H9 (cell line): Measurements from ENCODE around the gene CCNQ. TPM values are rescaled to one million over a fixed set of nuclear protein-coding genes. Genes with fewer than 3 reads are reported as not detected.

Source experiments
- DNase-seq: peaks from one replicate; pipeline ENCODE4 v3.0.0-alpha.2; 2017
- H2AFZ ChIP-seq: one replicate; pipeline ENCODE4 v1.6.1; 2013; ENCODE audit warnings: mild to moderate bottlenecking, low read length, control low read depth, moderate library complexity
- H2AK5ac ChIP-seq: 2 replicates; pipeline ENCODE4 v1.6.1; 2013; ENCODE audit warnings: low read length, control low read depth, mixed read lengths; ENCODE audit not compliant: insufficient read length
- H2BK120ac ChIP-seq: one replicate; pipeline ENCODE4 v1.6.1; 2013; ENCODE audit warnings: low read depth, mild to moderate bottlenecking, low read length, control low read depth, inconsistent platforms; ENCODE audit not compliant: poor library complexity, severe bottlenecking
- H2BK12ac ChIP-seq: 2 replicates; pipeline ENCODE4 v1.6.1; 2013; ENCODE audit warnings: low read length, control low read depth, mixed read lengths, low read depth; ENCODE audit not compliant: insufficient read length
- H2BK15ac ChIP-seq: 2 replicates; pipeline ENCODE4 v1.6.1; 2013; ENCODE audit warnings: low read depth, low read length, control low read depth
- H2BK20ac ChIP-seq: one replicate; pipeline ENCODE4 v1.6.1; 2013; ENCODE audit warnings: low read depth, mild to moderate bottlenecking, low read length, control low read depth, inconsistent platforms; ENCODE audit not compliant: poor library complexity, severe bottlenecking
- H2BK5ac ChIP-seq: 2 replicates; pipeline ENCODE4 v1.6.1; 2013; ENCODE audit warnings: low read length, control low read depth, mixed read lengths; ENCODE audit not compliant: insufficient read length
- H3K14ac ChIP-seq: 2 replicates; pipeline ENCODE4 v1.6.1; 2013; ENCODE audit warnings: low read length, control low read depth; ENCODE audit not compliant: insufficient read depth
- H3K18ac ChIP-seq: 2 replicates; pipeline ENCODE4 v1.6.1; 2013; ENCODE audit warnings: low read depth, mild to moderate bottlenecking, mixed read lengths, low read length, control low read depth; ENCODE audit not compliant: insufficient read length
- H3K23ac ChIP-seq: 2 replicates; pipeline ENCODE4 v1.6.1; 2013; ENCODE audit warnings: low read length, control low read depth, mixed read lengths, low read depth; ENCODE audit not compliant: insufficient read length
- H3K23me2 ChIP-seq: 2 replicates; pipeline ENCODE4 v1.6.1; 2013; ENCODE audit warnings: low read depth, mild to moderate bottlenecking, mixed read lengths, low read length, control low read depth; ENCODE audit not compliant: insufficient read length, poor library complexity, severe bottlenecking
- H3K27ac ChIP-seq: 2 replicates; pipeline ENCODE4 v1.5.1; 2013; ENCODE audit warnings: low read length, control low read depth, mixed read lengths, low read depth; ENCODE audit not compliant: insufficient read length
- H3K27me3 ChIP-seq: 2 replicates; pipeline ENCODE4 v1.6.1; 2013; ENCODE audit warnings: low read length, control low read depth, inconsistent platforms; ENCODE audit not compliant: insufficient read depth
- H3K4ac ChIP-seq: 2 replicates; pipeline ENCODE4 v1.6.1; 2013; ENCODE audit warnings: low read depth, mild to moderate bottlenecking, control low read depth, inconsistent platforms, low read length, moderate library complexity
- H3K4me1 ChIP-seq: 2 replicates; pipeline ENCODE4 v1.6.1; 2013; ENCODE audit warnings: low read length, control low read depth, inconsistent platforms; ENCODE audit not compliant: insufficient read depth
- H3K4me2 ChIP-seq: 2 replicates; pipeline ENCODE4 v1.6.1; 2013; ENCODE audit warnings: low read length, control low read depth, mixed read lengths; ENCODE audit not compliant: insufficient read length, insufficient read depth
- H3K56ac ChIP-seq: 2 replicates; pipeline ENCODE4 v1.6.1; 2013; ENCODE audit warnings: low read depth, mild to moderate bottlenecking, mixed read lengths, low read length, control low read depth; ENCODE audit not compliant: insufficient read length
- H3K79me1 ChIP-seq: 2 replicates; pipeline ENCODE4 v1.6.1; 2013; ENCODE audit warnings: low read depth, mild to moderate bottlenecking, moderate library complexity, low read length, control low read depth, inconsistent platforms; ENCODE audit not compliant: insufficient read depth, poor library complexity, severe bottlenecking
- H3K79me2 ChIP-seq: 2 replicates; pipeline ENCODE4 v1.6.1; 2013; ENCODE audit warnings: low read length, control low read depth, inconsistent platforms; ENCODE audit not compliant: insufficient read depth
- H3K9ac ChIP-seq: 2 replicates; pipeline ENCODE4 v1.6.1; 2013; ENCODE audit warnings: low read length, control low read depth, mixed read lengths; ENCODE audit not compliant: insufficient read length; ENCODE audit errors: extremely low read depth
- H3K9me3 ChIP-seq: one replicate; pipeline ENCODE4 v1.6.1; 2013; ENCODE audit warnings: low read depth, low read length, inconsistent platforms; ENCODE audit not compliant: control insufficient read depth
- H3T11ph ChIP-seq: one replicate; pipeline ENCODE4 v1.6.1; 2013; ENCODE audit warnings: mild to moderate bottlenecking, low read length, control low read depth, inconsistent platforms
- H4K20me1 ChIP-seq: one replicate; pipeline ENCODE4 v1.6.1; 2013; ENCODE audit not compliant: control insufficient read depth, insufficient read length, insufficient read depth
- H4K5ac ChIP-seq: 2 replicates; pipeline ENCODE4 v1.6.1; 2013; ENCODE audit warnings: low read depth, mild to moderate bottlenecking, mixed read lengths, low read length, control low read depth; ENCODE audit not compliant: insufficient read length
- H4K8ac ChIP-seq: replicated peaks from 2 replicates; pipeline ENCODE4 v1.6.1; 2013; ENCODE audit warnings: low read length, control low read depth, mixed read lengths, low read depth; ENCODE audit not compliant: insufficient read length
- H4K91ac ChIP-seq: 2 replicates; pipeline ENCODE4 v1.6.1; 2013; ENCODE audit warnings: low read depth, mild to moderate bottlenecking, moderate library complexity, mixed read lengths, low read length, control low read depth; ENCODE audit not compliant: insufficient read length
- H3K27ac Mint-ChIP-seq, 3 experiments: 2 replicates in 2 of 3; 3 replicates in 1 of 3; pipeline ENCODE4 v1.8.0; 2020 to 2021; ENCODE audit warnings: mixed read lengths in 3 of 3, mild to moderate bottlenecking in 1 of 3, moderate library complexity in 1 of 3
- H3K27me3 Mint-ChIP-seq: 2 replicates; pipeline ENCODE4 v1.8.0; 2021; ENCODE audit warnings: low read depth, mild to moderate bottlenecking, moderate library complexity, mixed read lengths
- H3K36me3 Mint-ChIP-seq, 3 experiments: 2 replicates in 2 of 3; 3 replicates in 1 of 3; pipeline ENCODE4 v1.8.0; 2020 to 2021; ENCODE audit warnings: low read depth in 3 of 3, mixed read lengths in 3 of 3; ENCODE audit not compliant: insufficient read depth in 1 of 3
- H3K4me1 Mint-ChIP-seq, 2 experiments: 2 replicates each; pipeline ENCODE4 v1.8.0; 2020; ENCODE audit warnings: mixed read lengths in 2 of 2
- H3K4me3 Mint-ChIP-seq, 2 experiments: 2 replicates in 1 of 2; 3 replicates in 1 of 2; pipeline ENCODE4 v1.8.0; 2020 to 2021; ENCODE audit warnings: mild to moderate bottlenecking in 2 of 2, mixed read lengths in 2 of 2, moderate library complexity in 1 of 2
- H3K9me3 Mint-ChIP-seq, 2 experiments: 2 replicates in 1 of 2; 3 replicates in 1 of 2; pipeline ENCODE4 v1.8.0; 2020; ENCODE audit warnings: mild to moderate bottlenecking in 2 of 2, mixed read lengths in 2 of 2, moderate library complexity in 1 of 2
- WGBS: extraction: QIAGEN DNeasy Blood & Tissue Kit; methylation state at CpG from one replicate; pipeline ENCODE4 v1.1.7; 2013; ENCODE audit warnings: missing lambda C conversion rate, low lambda C conversion rate, mixed read lengths; ENCODE audit not compliant: insufficient read length; ENCODE audit errors: extremely low coverage; 5-methylcytosine and 5-hydroxymethylcytosine counted together
- total RNA-seq: library from RNA; stranded (reverse); gene quantifications from 2 replicates; pipeline ENCODE4 v1.2.1, GENCODE V29; 2021
- TF ChIP-seq, protein P1 (sequence below): fragments of 200-600 bp; sonication (generic); conservative IDR thresholded peaks from 3 replicates; pipeline ENCODE4 v1.8.0; 2021; ENCODE audit warnings: antibody characterized with exemption, mild to moderate bottlenecking

The CCNQ gene
- total RNA-seq, 1 experiment from 2014 or later, result 18.4 TPM

GRCh38 chrX:153614818-153615217, 15.9 kb upstream of the CCNQ start:
- Histone ChIP-seq H3K79me1 (no peaks in the 10 kb centered on the region), H2BK120ac (no peak overlapping the region), H4K20me1 (no peaks in the 10 kb centered on the region), H3K27ac (no peak overlapping the region), H2AK5ac (no peak overlapping the region), H2BK15ac (no peak overlapping the region), H2BK20ac (no peak overlapping the region), H2BK12ac (no peak overlapping the region), H3K18ac (no peak overlapping the region), H3K4me2 (no peak overlapping the region), H3K4me1 (no peaks in the 10 kb centered on the region), H4K91ac (no peak overlapping the region), H4K8ac (no peak overlapping the region), H3K56ac (no peak overlapping the region), H3K23ac (no peak overlapping the region), H4K5ac (no peak overlapping the region), H3K9ac (no peak overlapping the region), H3K4ac (no peak overlapping the region), H3K14ac (no peak overlapping the region), H3K23me2 (peaks cover 5% of the 10 kb centered on the region), H2BK5ac (no peak overlapping the region), H3K27me3 (no peaks in the 10 kb centered on the region), H2AFZ (no peak overlapping the region), H3T11ph (no peak overlapping the region), H3K79me2 (no peaks in the 10 kb centered on the region), H3K9me3 (peaks cover 17% of the 10 kb centered on the region)
- WGBS, result no CpG with 5 or more reads among the region's 6 CpGs
- Mint-ChIP-seq H3K36me3 (no peaks in the 10 kb centered on the region; a peak in 1 of 7 replicates), H3K27ac (no peak overlapping the region), H3K9me3 (peaks cover 61 to 69% of the 10 kb centered on the region in 2 experiments), H3K4me1 (no peaks in the 10 kb centered on the region), H3K27me3 (peaks cover 83% of the 10 kb centered on the region), H3K4me3 (no peak overlapping the region; a peak in 1 of 5 replicates)
- TF ChIP-seq, protein P1, sequence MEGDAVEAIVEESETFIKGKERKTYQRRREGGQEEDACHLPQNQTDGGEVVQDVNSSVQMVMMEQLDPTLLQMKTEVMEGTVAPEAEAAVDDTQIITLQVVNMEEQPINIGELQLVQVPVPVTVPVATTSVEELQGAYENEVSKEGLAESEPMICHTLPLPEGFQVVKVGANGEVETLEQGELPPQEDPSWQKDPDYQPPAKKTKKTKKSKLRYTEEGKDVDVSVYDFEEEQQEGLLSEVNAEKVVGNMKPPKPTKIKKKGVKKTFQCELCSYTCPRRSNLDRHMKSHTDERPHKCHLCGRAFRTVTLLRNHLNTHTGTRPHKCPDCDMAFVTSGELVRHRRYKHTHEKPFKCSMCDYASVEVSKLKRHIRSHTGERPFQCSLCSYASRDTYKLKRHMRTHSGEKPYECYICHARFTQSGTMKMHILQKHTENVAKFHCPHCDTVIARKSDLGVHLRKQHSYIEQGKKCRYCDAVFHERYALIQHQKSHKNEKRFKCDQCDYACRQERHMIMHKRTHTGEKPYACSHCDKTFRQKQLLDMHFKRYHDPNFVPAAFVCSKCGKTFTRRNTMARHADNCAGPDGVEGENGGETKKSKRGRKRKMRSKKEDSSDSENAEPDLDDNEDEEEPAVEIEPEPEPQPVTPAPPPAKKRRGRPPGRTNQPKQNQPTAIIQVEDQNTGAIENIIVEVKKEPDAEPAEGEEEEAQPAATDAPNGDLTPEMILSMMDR, result no peak
- no peak for DNase-seq
